IPS-18a (cell line): Measurements from ENCODE around the gene DCAF11.

Experiments used
- H3K27ac ChIP-seq: one replicate; pipeline ENCODE4 v1.5.1; 2013; ENCODE audit warnings: low read length
- H3K27me3 ChIP-seq: one replicate; pipeline ENCODE4 v1.6.1; 2013; ENCODE audit warnings: mild to moderate bottlenecking, low read length; ENCODE audit not compliant: control insufficient read depth, insufficient read depth
- H3K36me3 ChIP-seq: one replicate; pipeline ENCODE4 v1.6.1; 2013; ENCODE audit warnings: low read depth, low read length; ENCODE audit not compliant: control insufficient read depth
- H3K4me1 ChIP-seq: one replicate; pipeline ENCODE4 v1.6.1; 2013; ENCODE audit warnings: low read depth, low read length; ENCODE audit not compliant: control insufficient read depth
- H3K4me3 ChIP-seq: one replicate; pipeline ENCODE4 v1.5.1; 2013; ENCODE audit warnings: low read length
- H3K9ac ChIP-seq: one replicate; pipeline ENCODE4 v1.6.1; 2013; ENCODE audit warnings: mild to moderate bottlenecking, low read length, moderate library complexity
- H3K9me3 ChIP-seq: one replicate; pipeline ENCODE4 v1.6.1; 2013; ENCODE audit warnings: low read depth, low read length; ENCODE audit not compliant: control insufficient read depth

The DCAF11 gene

GRCh38 chr14:24116128-24116814, 1.7 kb downstream of the DCAF11 start:
- H3K4me3 ChIP-seq: peak overlapping the region; percentile 84
- no peaks in the 10 kb centered on the region for H3K27me3 ChIP-seq
- no peak overlapping the region for H3K9ac ChIP-seq
- H3K9me3 ChIP-seq: no peaks in the 10 kb centered on the region
- H3K36me3 ChIP-seq: peaks cover 40% of the 10 kb centered on the region
- no peaks in the 10 kb centered on the region for H3K4me1 ChIP-seq
- H3K27ac ChIP-seq: no peak overlapping the region

GRCh38 chr14:24117179-24117578, 2.6 kb downstream of the DCAF11 start:
- Histone ChIP-seq H3K9ac (no peak overlapping the region), H3K4me1 (no peaks in the 10 kb centered on the region), H3K27ac (no peak overlapping the region), H3K36me3 (peaks cover 45% of the 10 kb centered on the region), H3K9me3 (no peaks in the 10 kb centered on the region), H3K4me3 (no peak overlapping the region), H3K27me3 (no peaks in the 10 kb centered on the region)

GRCh38 chr14:24119691-24120090, 5.1 kb downstream of the DCAF11 start:
- no peak overlapping the region for H3K9ac ChIP-seq
- peaks cover 57% of the 10 kb centered on the region for H3K36me3 ChIP-seq
- H3K4me1 ChIP-seq: no peaks in the 10 kb centered on the region
- H3K27me3 ChIP-seq: no peaks in the 10 kb centered on the region
- H3K4me3 ChIP-seq: no peak overlapping the region
- H3K9me3 ChIP-seq: no peaks in the 10 kb centered on the region
- H3K27ac ChIP-seq: no peak overlapping the region

- Histone ChIP-seq H3K4me1 (no peaks in the 10 kb centered on the region), H3K4me3 (no peak overlapping the region), H3K27ac (no peak overlapping the region), H3K36me3 (peaks cover 57% of the 10 kb centered on the region), H3K27me3 (no peaks in the 10 kb centered on the region), H3K9me3 (no peaks in the 10 kb centered on the region), H3K9ac (no peak overlapping the region)
Observed at GRCh38 chr14:24121210-24121609, 6.6 kb downstream of the DCAF11 start.

- H3K27me3 ChIP-seq: no peaks in the 10 kb centered on the region
- H3K27ac ChIP-seq: no peak overlapping the region
- H3K9ac ChIP-seq: no peak overlapping the region
- peaks cover 51% of the 10 kb centered on the region for H3K36me3 ChIP-seq
- H3K4me1 ChIP-seq: no peaks in the 10 kb centered on the region
- no peaks in the 10 kb centered on the region for H3K9me3 ChIP-seq
- H3K4me3 ChIP-seq: no peak overlapping the region
Observed at GRCh38 chr14:24122416-24122815, 7.8 kb downstream of the DCAF11 start.

GRCh38 chr14:24122898-24123297, 8.3 kb downstream of the DCAF11 start:
- Histone ChIP-seq H3K4me1 (no peaks in the 10 kb centered on the region), H3K9me3 (no peaks in the 10 kb centered on the region), H3K9ac (no peak overlapping the region), H3K27ac (no peak overlapping the region), H3K27me3 (no peaks in the 10 kb centered on the region), H3K36me3 (peaks cover 46% of the 10 kb centered on the region), H3K4me3 (no peak overlapping the region)

GRCh38 chr14:24123424-24124417, 9.1 kb downstream of the DCAF11 start:
- H3K4me3 ChIP-seq: no peak overlapping the region
- no peaks in the 10 kb centered on the region for H3K27me3 ChIP-seq
- peaks cover 38% of the 10 kb centered on the region for H3K36me3 ChIP-seq
- H3K27ac ChIP-seq: no peak overlapping the region
- no peaks in the 10 kb centered on the region for H3K9me3 ChIP-seq
- H3K4me1 ChIP-seq: no peaks in the 10 kb centered on the region
- no peak overlapping the region for H3K9ac ChIP-seq

- Histone ChIP-seq H3K4me3 (no peak overlapping the region), H3K27ac (no peak overlapping the region), H3K27me3 (no peaks in the 10 kb centered on the region), H3K9me3 (no peaks in the 10 kb centered on the region), H3K9ac (no peak overlapping the region), H3K36me3 (peaks cover 12% of the 10 kb centered on the region), H3K4me1 (no peaks in the 10 kb centered on the region)
Observed at GRCh38 chr14:24126939-24127338, 12.4 kb downstream of the DCAF11 start.

- Histone ChIP-seq H3K27me3 (no peaks in the 10 kb centered on the region), H3K36me3 (peaks cover 8% of the 10 kb centered on the region), H3K27ac (no peak overlapping the region), H3K4me3 (no peak overlapping the region), H3K9ac (no peak overlapping the region), H3K9me3 (no peaks in the 10 kb centered on the region), H3K4me1 (no peaks in the 10 kb centered on the region)
Observed at GRCh38 chr14:24127673-24128072, 13.1 kb downstream of the DCAF11 start.

- Histone ChIP-seq H3K36me3 (no peaks in the 10 kb centered on the region), H3K4me3 (no peak overlapping the region), H3K9ac (no peak overlapping the region), H3K27me3 (no peaks in the 10 kb centered on the region), H3K4me1 (no peaks in the 10 kb centered on the region), H3K9me3 (no peaks in the 10 kb centered on the region), H3K27ac (no peak overlapping the region)
Observed at GRCh38 chr14:24129410-24129998, 14.9 kb downstream of the DCAF11 start.

- no peak within 1 kb of the TSS for H3K27ac ChIP-seq
- H3K9ac ChIP-seq: no peak within 1 kb of the TSS
- H3K4me3 ChIP-seq: no peak within 1 kb of the TSS
- no peaks in the 10 kb centered on the region for H3K4me1 ChIP-seq
- no peaks in the 10 kb centered on the region for H3K9me3 ChIP-seq
- H3K36me3 ChIP-seq: no peaks in the 10 kb centered on the region
- no peaks in the 10 kb centered on the region for H3K27me3 ChIP-seq
Observed at GRCh38 chr14:24130380-24130716, 15.8 kb downstream of the DCAF11 start, which contains the start of gene FITM1. TSS of gene FITM1 (plus strand) at chr14:24130659. CDS start at chr14:24131564, 905 bp downstream.
